Hematopoietic multipotent progenitor cell treated with erythropoietin and hydrocortisone succinate and interleukin-3 and kit ligand, for 17 days (in vitro differentiated cells): ENCODE results near the gene SRMS.
A peak's percentile ranks its signal among the peaks of the same experiment; 100 is the strongest.
"Not testable (repeated sequence)": the region's sequence is repeated elsewhere in the genome, so short reads cannot be mapped to it uniquely, and the experiment has no call there.

ENCODE experiments used
- DNase-seq: peaks from one replicate; pipeline ENCODE4 v3.0.0-alpha.2; 2015; ENCODE audit warnings: low spot score

SRMS gene

DNA sequence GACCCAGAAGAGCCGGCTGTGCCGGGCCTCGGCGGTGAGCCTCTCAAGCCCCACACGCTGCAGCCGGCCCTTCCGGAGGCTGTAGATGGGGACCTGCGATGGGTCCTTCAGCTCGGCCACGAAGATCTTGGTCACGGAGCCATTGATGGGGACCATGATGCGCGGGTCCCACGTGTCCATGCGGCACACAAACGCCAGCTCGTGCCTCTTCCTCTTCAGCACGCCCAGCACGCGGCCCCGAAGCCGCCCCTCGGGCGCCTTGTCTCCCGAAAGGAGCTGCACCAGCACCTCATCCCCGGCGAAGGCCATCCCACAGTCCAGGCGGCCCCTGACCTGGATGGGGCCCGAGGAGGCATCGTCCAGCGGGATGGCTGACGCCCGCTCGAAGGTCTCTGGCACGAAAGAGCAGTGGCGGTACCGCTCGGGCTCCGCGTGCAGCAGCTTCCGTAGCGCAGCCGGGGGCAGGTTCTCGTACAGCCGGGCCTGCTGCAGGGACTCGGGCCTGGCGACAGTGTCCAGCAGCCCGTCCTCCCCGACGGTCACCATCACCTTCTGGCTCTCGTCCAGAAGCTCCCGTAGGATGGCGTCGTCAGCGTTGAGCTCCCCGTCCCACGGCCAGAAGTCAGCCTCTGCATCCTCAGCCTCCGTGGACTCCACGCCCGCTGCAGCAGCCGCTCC lies 17.6 kb upstream of the SRMS start:
- DNase-seq: no peak

DNA sequence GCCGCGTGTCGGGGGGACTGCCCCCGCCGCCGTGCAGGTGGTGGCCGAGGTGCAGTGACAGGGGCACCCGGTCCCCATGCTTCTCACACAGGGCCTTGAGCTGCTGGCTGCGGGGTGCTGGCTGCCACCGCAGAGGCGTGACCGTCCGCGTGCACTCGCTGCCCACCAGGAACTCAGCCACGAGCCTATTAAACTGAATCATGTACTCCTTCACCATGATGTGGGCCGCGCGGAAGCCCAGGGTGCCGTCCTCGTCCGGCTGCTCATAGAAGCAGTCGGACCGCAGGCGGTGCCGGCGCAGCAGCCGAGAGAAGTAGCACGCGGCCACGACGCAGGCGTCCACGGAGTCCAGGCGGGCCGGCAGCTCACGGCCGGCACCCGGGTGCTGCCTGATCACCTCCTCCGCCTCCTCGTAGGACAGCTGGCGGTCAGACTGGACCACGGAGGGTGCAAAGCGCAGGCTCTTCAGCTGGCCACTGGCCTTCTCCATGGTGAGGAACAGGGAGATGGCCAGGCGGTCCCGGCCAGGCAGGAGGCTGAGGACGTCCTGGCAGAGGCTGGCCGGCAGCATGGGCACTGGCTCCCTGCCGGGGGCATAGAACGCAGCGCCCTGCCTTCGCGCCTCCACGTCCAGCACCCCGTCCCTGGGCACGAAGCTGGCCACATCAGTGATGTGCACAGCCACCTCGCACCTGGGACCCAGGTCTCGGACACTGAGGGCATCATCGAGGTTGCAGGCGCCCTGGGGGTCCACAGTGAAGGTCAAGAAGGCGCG lies 16.7 kb upstream of the SRMS start:
- DNase-seq: no peak

DNA sequence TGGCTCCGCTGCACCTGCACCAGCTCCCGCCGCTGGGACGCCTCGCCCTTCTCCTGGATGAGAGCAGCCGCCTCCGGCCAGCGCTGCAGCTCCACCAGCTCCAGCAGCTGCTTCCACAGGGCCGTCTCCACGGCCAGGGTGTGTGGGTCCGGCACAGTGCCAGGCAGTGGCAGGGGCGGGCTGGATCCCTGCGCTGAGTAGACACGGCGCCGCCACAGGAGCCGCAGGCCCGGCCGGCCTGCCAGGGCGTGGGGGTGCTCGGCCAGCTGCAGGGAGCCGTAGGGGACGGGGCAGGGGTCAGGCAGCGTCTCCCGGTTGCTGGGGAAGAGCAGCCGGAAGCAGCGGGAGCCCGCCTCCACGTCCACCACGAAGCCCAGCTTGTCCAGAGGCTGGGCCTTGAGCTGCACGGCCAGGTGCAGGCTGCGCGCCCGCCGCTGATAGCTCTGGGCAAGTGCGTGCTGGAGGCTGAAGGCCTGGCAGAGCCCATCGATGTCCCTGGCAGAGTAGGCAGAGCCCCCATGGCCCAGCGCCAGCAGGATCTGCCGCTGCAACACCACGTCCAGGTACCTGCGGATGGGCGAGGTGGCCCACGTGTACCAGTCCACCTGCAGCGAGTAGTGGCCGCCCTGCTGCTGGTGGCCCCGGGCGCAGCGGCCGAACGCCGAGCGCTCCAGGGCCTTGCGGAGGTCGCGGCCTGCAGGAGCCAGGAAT lies 15.8 kb upstream of the SRMS start:
- DNase-seq: no peak

DNA sequence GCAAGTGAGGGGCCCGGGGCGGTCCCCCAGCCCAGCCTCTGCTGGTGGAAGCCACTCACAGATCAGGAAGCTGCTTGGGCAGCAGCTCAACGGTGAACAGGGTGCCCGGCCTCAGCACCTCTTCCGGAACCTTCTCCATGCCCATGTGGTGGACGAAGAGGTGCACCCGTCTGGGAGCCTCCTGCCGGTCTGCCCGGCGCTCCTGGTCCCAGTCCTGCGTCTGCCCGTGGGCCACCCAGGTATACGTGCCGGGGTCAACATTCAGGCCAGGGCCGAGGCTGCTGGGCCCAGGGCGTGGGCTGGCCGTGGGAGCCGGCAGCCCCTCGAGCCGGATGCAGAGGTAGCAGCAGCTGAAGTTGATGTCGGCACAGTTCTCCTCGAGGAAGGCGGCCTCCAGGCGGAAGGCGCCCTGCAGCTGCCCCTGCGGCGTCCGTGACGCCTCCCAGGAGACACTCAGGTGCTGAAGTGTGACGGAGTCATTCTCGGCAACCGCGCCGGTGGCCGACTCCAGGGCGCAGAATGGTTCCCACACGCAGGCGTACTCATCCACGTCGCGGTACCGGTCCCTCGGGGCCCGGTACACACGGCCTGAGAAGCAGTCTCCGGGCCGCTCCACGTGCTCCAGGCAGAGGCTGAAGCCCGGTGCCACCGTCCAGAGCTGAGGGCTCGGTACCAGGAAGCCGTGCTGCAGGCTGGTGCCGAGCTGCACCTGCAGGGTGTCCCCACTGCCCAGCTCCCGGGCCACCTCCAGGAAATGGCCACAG lies 15.1 kb upstream of the SRMS start:
- no peak for DNase-seq

DNA sequence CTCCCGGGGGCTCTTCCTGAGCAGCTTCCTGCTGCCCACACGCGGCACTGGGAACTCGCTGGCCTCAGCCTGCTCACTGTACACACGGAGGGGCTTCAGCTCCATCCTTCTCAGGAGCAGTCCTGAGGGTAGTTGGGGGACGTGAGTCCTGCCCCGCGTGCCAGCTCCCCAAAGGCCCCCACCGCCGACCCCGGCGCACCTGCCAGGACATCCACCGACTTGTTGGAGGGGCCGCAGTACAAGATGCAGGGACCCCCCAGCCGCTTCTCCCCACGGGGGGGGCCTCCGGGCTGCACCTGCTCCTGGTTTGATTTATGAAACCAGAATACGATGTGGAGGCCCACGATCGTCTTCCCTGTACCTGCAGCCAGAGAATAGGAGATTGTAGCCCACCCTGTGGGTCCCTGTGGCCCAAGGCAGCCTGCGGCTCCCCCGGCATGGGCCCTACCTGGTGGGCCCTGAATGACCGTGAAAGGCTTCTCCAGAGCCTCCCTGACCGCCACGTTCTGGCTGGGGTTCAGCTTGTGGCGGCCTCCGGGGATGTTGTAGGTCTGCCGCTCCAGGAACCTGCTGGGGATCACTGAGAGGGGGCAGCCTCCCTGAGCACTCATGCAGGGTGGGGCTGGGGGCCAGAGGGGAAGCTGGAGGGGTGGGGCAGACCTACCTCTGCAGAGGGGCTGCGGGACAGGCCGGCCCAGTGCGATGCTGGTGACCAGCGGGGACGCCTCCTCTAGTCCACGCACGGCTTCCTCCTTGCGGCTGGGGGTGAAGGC lies 14.3 kb upstream of the SRMS start:
- DNase-seq: no peak

DNA sequence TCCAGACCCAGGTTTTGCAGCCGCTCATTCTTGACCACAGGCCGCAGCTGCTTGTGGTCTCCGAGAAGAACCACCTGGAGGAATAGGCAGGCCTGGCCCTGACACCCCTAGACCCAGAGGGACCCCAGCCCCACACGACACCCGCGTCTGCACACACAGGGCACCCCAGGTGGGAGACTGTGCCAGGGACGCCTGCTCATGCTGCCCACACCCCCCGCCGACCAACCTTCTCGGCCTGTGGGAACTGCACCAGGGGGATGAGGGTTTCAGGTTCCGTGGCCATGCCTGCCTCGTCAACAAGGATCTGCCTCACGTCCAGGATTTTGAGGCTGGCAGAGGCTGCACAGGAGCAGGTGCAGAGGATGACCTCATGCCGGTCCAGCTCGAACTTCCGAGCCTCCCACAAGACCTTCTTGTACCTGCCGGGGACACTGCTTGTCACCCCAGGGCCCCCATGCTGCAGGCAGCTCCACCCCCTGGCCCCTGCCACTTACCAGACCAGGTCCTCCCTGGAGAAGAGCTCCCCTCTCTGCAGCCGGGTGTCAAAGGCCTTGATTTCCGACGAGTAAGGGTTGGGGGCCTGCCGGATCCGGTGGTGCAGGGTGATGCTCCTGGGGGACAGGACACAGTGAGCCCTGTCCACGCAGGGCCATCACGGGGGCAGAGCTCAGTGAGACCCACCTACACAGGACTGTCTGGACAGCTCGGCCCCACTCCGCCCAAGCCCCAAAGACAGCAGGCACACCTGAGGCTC lies 13.5 kb upstream of the SRMS start:
- no peak for DNase-seq

DNA sequence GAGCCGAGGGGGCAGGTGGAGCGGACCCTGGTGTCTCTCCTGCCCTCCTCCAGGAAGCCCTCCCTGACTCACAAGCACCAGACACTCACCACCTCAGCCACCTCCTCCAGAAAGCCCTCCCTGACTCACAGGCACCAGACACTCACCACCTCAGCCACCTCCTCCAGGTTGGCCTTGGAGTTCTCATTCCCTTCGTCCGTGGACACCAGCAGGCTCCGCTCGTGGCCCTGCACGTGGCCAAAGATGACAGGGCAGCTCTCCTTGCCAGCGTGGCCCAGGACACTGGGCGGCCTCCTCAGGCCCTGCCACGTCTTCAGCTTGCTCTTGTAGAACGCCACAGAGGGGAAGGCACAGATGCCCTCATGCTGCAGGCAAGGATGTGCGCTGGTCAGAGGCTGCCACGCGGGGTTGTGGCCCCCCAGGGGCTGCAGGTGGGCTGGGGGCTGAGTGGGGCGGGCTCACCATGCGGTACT lies 12.8 kb upstream of the SRMS start:
- no peak for DNase-seq

DNA sequence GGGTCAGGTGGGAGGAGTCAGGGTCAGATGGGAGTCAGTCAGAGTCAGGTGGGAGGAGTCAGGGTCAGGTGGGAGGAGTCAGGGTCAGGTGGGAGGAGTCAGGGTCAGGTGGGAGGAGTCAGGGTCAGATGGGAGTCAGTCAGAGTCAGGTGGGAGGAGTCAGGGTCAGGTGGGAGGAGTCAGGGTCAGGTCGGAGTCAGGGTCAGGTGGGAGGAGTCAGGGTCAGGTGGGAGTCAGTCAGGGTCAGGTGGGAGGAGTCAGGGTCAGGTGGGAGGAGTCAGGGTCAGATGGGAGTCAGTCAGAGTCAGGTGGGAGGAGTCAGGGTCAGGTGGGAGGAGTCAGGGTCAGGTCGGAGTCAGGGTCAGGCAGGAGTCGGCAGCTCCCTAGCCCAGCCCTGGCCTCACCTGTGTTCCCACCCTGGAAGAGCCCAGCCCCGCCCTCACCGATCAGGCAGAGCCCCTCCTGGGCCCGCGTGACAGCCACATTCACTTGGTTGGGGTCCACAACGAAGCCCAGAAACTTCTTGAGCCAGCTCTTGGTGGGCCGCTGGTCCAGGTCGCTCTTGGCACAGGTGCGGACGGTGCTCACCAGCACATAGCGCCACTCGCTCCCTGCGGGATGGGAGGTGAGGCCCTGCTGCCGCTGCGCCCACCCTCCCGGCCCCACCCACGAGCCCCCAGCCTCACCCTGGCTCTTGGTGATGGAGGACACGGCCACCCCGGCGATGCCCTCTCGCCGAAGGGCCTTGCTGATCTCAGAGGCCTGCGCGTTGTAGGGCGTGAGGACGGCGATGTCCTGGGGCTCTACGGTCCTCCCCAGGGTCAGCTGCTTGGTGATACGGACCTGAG lies 12.2 kb upstream of the SRMS start:
- DNase-seq: not testable (repeated sequence)

DNA sequence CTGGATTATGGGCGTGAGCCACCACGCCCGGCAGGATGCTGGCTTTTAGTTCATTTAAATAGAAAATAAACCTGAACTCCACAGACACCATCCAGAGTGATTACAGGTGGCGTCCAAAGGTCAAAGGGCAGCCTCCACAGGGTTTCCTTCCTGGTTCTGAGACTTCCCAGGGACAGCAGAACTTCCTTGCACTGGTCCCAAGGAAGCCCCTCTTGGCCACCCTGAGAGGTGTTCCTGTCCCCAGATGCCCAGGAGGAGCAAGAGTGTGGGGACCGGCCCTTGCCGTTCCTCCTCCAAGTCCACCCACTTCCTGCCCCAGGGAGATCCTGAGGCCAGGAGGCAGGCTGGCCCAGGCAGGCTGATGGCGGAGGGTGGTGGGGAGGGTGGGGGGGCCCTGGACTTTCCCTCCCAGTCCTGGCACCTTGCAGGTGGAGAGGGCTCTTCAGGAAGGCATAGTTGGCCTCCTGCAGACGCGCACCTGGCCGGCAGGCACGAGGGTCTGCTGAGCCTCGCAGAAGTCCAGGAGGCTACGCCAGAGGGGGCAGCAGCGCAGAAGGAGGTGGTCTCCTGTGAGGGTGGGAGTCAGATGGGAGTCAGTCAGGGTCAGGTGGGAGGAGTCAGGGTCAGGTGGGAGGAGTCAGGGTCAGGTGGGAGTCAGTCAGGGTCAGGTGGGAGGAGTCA lies 11.4 kb upstream of the SRMS start:
- DNase-seq: no peak

DNA sequence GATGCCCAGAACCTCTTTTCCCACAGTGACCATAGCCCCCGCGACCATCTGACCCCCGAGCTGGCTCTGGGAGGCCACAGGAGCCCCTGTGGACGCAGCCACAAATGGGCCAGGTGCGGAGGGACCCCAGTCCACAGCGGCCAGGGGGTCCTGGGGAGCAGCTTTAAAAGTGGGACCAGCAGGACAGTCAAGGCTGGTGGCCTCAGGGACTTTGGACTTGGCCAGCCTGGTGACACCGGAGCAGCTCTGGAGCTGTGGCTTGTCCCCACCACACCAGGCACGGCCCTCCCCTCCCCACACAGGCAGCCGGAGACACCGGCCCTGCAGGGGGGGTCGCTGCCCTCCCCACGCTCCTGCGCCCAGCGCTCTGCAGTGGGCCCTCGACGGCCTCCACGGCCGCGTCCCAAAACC lies 9.9 kb upstream of the SRMS start:
- DNase-seq: no peak

DNA sequence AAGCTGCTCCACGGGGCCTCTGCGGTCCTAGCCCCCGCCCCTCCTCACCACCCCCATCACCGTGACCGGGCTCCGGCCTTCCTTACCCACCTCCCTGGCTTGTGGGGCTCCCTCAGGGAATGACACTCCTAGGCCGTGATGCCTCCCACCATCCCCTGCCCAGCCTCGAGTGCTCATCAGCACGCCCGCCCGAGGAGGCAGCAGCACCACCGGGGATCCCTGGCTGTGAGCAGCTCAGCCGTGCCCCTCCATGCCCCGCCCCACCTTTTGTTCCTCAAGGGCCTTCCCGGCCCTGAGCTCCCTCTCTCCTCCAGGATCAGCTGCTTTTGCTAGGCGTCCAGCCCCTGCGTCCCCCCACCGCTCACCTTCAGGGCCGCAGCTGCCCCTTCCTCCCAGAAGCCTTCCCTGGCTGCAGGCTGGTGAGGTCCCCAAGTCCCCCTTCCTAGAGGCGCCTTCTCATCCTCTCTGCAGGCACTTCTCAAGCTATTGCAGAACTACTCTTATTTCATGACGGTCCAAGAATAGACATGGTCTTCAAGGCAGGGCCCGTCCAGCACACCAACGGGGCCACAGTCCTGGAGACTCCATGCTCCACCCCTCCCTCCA lies 9.4 kb upstream of the SRMS start:
- no peak for DNase-seq

DNA sequence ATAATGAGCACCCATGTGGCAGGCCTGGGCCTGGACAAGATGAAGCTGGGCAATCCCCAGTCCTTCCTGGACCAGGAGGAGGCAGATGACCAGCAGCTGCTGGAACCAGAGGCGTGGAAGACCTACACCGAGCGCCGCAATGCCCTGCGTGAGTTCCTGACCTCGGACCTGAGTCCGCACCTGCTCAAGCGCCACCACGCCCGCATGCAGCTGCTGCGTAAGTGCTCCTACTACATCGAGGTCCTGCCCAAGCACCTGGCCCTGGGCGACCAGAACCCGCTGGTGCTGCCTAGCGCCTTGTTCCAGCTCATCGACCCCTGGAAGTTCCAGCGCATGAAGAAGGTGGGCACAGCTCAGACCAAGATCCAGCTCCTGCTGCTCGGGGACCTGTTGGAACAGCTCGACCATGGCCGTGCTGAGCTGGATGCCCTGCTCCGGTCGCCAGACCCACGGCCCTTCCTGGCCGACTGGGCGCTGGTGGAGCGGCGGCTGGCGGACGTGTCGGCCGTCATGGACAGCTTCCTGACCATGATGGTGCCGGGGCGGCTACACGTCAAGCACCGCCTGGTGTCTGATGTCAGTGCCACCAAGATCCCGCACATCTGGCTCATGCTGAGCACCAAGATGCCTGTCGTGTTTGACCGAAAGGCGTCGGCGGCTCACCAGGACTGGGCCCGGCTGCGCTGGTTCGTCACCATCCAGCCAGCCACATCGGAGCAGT lies 8.3 kb upstream of the SRMS start:
- no peak for DNase-seq

DNA sequence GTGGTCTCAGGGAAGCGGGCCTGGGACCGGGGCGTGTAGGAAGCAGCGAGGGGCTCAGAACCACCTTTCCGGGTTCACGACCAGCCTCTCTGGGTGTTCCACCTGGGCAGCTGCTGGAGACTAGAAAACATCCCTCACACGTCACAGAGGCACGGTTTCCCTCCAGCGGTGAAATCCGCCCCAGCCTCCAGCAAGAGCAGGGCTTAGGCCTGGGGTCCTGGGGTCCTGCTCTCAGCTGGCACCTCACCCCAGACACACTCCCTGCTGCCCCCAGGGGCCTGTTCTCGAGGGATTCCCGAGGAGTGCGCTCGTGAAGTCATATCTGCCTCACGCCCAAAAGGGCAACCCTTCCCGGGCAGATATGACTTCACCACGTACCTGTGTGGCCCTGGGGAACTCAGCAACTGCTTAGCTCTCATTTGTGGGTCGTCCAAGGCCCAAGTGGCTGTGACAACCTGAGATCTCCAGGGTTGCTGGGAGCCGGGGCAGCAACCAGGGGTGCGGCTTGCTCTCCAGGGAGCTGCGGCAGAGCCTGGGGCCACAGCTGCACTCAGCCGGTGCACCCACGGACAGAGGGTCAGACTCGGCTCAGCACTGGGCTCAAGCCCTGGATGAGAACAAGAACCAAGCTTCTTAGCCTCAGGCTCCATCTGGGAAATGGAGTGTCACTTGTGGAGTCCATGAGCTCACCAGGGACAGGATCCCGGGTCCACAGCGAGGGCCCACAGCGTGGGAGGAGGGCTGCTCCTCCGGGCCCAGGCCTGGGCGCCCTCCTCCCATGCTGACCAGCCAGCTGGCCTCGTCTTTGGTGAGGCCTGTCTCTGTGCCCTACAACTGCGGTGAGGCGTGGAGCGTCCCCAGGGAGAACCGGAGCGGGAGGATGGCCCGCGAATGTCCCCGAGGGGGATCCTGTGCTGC lies 7.1 kb upstream of the SRMS start:
- DNase-seq: no peak

DNA sequence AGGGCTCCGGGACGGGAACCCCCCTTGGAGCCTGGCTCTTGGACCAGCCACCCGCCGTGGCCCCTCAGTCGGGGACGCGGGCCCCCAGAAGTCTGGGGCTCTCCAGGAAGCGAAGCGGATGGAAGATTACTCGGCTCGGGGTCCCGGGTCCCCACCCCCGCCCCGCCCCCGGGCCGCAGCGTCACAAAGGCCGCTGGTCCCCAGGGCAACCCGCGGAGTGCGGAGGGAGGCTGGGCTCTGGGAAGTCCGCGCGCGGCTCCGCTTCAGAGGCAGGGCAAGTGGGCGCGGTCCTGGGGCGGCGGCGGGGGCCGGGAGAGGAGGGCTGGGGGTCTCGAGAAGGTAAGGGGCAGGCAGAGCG lies 6.4 kb upstream of the SRMS start, which contains the start of gene FNDC11:
Gene FNDC11 (plus strand): TSS at position 227 of the 358 bp plus-strand sequence. CDS start 1,505 bp downstream, outside the sequence.
- no peak for DNase-seq

DNA sequence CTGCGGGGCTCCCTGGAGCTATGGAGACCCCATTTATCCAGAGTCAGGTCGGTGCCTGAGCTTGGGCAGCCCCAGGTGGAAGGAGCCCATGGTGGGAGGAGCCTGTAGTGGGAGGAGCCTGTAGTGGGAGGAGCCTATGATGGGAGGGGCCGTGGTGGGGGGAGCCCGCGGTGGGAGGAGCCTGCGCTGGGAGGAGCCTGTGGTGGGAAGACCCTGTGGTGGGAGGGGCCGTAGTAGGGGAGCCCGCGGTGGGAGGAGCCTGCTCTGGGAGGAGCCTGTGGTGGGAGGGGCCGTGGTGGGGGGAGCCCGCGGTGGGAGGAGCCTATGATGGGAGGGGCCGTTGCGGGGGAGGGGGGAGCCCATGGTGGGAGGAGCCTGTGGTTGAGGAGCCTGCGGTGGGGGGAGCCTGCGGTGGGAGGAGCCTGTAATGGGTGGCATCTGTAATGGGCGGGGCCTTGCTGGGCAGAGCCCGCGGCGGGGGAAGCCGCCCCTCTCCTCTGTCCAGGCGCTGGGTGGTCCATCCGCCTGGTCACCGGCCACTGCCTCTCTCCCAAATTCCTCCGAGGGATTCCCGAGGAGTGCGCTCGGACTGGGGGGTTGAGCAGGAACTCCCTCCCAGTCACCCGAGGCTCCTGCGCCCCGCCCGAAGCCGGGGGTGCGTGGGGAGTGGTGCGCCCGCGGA lies 5.8 kb upstream of the SRMS start:
- DNase-seq: peak; percentile 75
